K562 (cell line): ENCODE measurements around the gene BNC2. TPM values are rescaled to one million over a fixed set of nuclear protein-coding genes. Genes with fewer than 3 reads are reported as not detected.
"Not testable (repeated sequence)": the region's sequence is repeated elsewhere in the genome, so short reads cannot be mapped to it uniquely, and the experiment has no call there.

Experiments used
- ATAC-seq: fragments of 200-7000 bp; cut with Tn5 transposase; 3 replicates; pipeline ENCODE4 v1.9.1; 2020; ENCODE audit warnings: moderate library complexity
- BruUV-seq: library from RNA; stranded (reverse); fragments of 400-500 nt; replicated peaks from 2 replicates; lab custom pipeline; 2021; lab: Mats Ljungman, UMichigan
- CTCF ChIA-PET: fragments of 300-600 bp; formaldehyde crosslinking; extraction: SDS; loops from one replicate; lab custom pipeline; 2021; ENCODE audit warnings: low intra/inter-chr PET ratio; lab: Yijun Ruan, JAX
- POLR2A ChIA-PET: fragments of 300-600, 350-650 bp; sonication (Branson Sonifier 250); formaldehyde crosslinking; extraction: SDS; loops from one replicate; lab custom pipeline; 2021; ENCODE audit warnings: antibody characterized with exemption, inconsistent platforms; lab: Yijun Ruan, JAX
- DNase-seq, 4 experiments: peaks; one replicate each; pipeline versions ENCODE4 v3.0.0 to v3.0.0-alpha.2; 2011 to 2018; ENCODE audit warnings: low spot score in 3 of 4, mixed read lengths in 3 of 4; ENCODE audit errors: extremely low read depth in 1 of 4
- FAIRE-seq: peaks from 2 replicates; lab custom pipeline; 2011; peaks lifted over from hg19 to GRCh38; lab: Jason Lieb, UNC
- H2AFZ ChIP-seq: 2 replicates; pipeline ENCODE4 v1.6.0; 2011; ENCODE audit warnings: low read depth, low read length, control low read depth, inconsistent platforms
- H3K27ac ChIP-seq: fragments of 200-600 bp; 3 replicates; pipeline ENCODE4 v1.8.0; 2011; ENCODE audit warnings: low read depth, mild to moderate bottlenecking, control low read depth, inconsistent platforms, low read length, moderate library complexity, mixed read lengths; ENCODE audit errors: extremely low read depth
- H3K27me3 ChIP-seq, 2 experiments: fragments of 300-600 bp in 1 of 2; 2 replicates in 1 of 2; 3 replicates in 1 of 2; pipeline versions ENCODE4 v1.6.0 to v1.8.0; 2011; ENCODE audit warnings: inconsistent platforms in 2 of 2, low read length in 2 of 2, mild to moderate bottlenecking in 1 of 2, mixed read lengths in 1 of 2, moderate library complexity in 1 of 2; ENCODE audit not compliant: control insufficient read depth in 2 of 2, insufficient read depth in 2 of 2
- H3K36me3 ChIP-seq: fragments of 300-600 bp; 3 replicates; pipeline ENCODE4 v1.8.0; 2011; ENCODE audit warnings: mild to moderate bottlenecking, low read length, inconsistent platforms; ENCODE audit not compliant: control insufficient read depth, insufficient read depth
- H3K4me1 ChIP-seq, 2 experiments: fragments of 200-600 bp in 1 of 2; replicated peaks in 1 of 2; 2 replicates in 1 of 2; 3 replicates in 1 of 2; pipeline versions ENCODE4 v1.5.1 to v1.8.0; 2011; ENCODE audit warnings: inconsistent platforms in 2 of 2, low read length in 2 of 2, mild to moderate bottlenecking in 1 of 2, mixed read lengths in 1 of 2, moderate library complexity in 1 of 2; ENCODE audit not compliant: control insufficient read depth in 2 of 2, insufficient read depth in 2 of 2
- H3K4me2 ChIP-seq: 2 replicates; pipeline ENCODE4 v1.6.1; 2011; ENCODE audit warnings: low read length, control low read depth, inconsistent platforms, mixed read lengths; ENCODE audit not compliant: insufficient read depth
- H3K4me3 ChIP-seq: fragments of 200-600 bp; sonication (generic), shearing (Covaris generic); 2 replicates; pipeline ENCODE4 v1.5.1; 2016; ENCODE audit warnings: control low read depth, inconsistent platforms
- H3K79me2 ChIP-seq: fragments of 200-600 bp; 3 replicates; pipeline ENCODE4 v1.8.0; 2011; ENCODE audit warnings: low read length, inconsistent platforms; ENCODE audit not compliant: control insufficient read depth, insufficient read depth
- H3K9ac ChIP-seq, 2 experiments: 2 replicates each; pipeline versions ENCODE4 v1.6.0 to v1.6.1; 2011; ENCODE audit warnings: low read depth in 2 of 2, low read length in 2 of 2, control low read depth in 1 of 2, inconsistent platforms in 1 of 2, mild to moderate bottlenecking in 1 of 2, mixed read lengths in 1 of 2; ENCODE audit not compliant: insufficient read depth in 1 of 2
- H3K9me1 ChIP-seq: one replicate; pipeline ENCODE4 v1.6.0; 2011; ENCODE audit warnings: inconsistent platforms, mild to moderate bottlenecking, low read length, moderate library complexity; ENCODE audit not compliant: control insufficient read depth, insufficient read depth
- H3K9me3 ChIP-seq: replicated peaks from 2 replicates; pipeline ENCODE4 v1.5.1; 2011; ENCODE audit warnings: low read depth, low read length, inconsistent platforms; ENCODE audit not compliant: control insufficient read depth, insufficient read depth
- H4K20me1 ChIP-seq: replicated peaks from 2 replicates; pipeline ENCODE4 v1.6.1; 2011; ENCODE audit warnings: low read length, inconsistent platforms, mixed read lengths; ENCODE audit not compliant: control insufficient read depth, insufficient read depth
- HDAC3 ChIP-seq: fragments of 450-650 bp; IDR thresholded peaks from 2 replicates; pipeline ENCODE4 v1.6.1; 2018; ENCODE audit warnings: borderline replicate concordance, mild to moderate bottlenecking, moderate library complexity; ENCODE audit not compliant: partially characterized antibody
- ZFP91 ChIP-seq: sonication (generic); formaldehyde crosslinking; IDR thresholded peaks from 2 replicates; pipeline ENCODE4 v1.8.0; 2022; ENCODE audit warnings: mild to moderate bottlenecking, missing genetic modification reagents
- WGBS: fragments of 100-300 bp; shearing (Covaris generic); methylation state at CpG from one replicate; pipeline ENCODE4 v1.1.6; 2016; ENCODE audit warnings: low coverage, mixed read lengths; ENCODE audit not compliant: insufficient coverage; ENCODE audit errors: missing lambda C conversion rate; 5-methylcytosine and 5-hydroxymethylcytosine counted together
- in situ Hi-C: fragments of 300-500 bp; cut with MboI; formaldehyde crosslinking; loops from 4 replicates; pipeline ENCODE4 v1.15.0; 2018; ENCODE audit warnings: inconsistent platforms, mixed read lengths
- intact Hi-C: fragments of 100-400 bp; cut with micrococcal nuclease; formaldehyde crosslinking; loops from 2 replicates; pipeline ENCODE4 v1.14.2; 2022
- polyA plus RNA-seq, 8 experiments: library from polyadenylated mRNA; depleted of rRNA in 4 of 8; stranded (reverse) in 5 of 8; unstranded in 3 of 8; fragments of >200 nt; fragmentation: Nextera tagmentation in 2 of 8; fragmentation: Illumina TruSeq in 1 of 8; extraction: Ambion mirVana in 2 of 8; extraction: Trizol in 1 of 8; gene quantifications; 2 replicates each; pipeline versions ENCODE4 v1.2.1 to v1.2.3, GENCODE V29; 2011 to 2014; ENCODE audit warnings: inconsistent platforms in 1 of 8, missing spikeins in 1 of 8
- total RNA-seq, 7 experiments: library from RNA; depleted of rRNA in 6 of 7; stranded (reverse); fragments of >200 nt in 6 of 7; fragmentation: Illumina TruSeq in 2 of 7; extraction: Trizol in 2 of 7; gene quantifications; 2 replicates each; pipeline versions ENCODE4 v1.2.1 to v1.2.3, GENCODE V29; 2011 to 2021; ENCODE audit warnings: low replicate concordance in 1 of 7

BNC2 gene
- total and polyA plus RNA-seq, 9 of the 15 experiments (the other 6 are each of a cell fraction or from before 2014, with no cell fraction given), result not detected

- H3K27ac ChIP-seq, result no peak overlapping the region
- TF ChIP-seq HDAC3 (no peak), ZFP91 (no peak)
- ATAC-seq, result no peak
- no peaks in the 10 kb centered on the region for H3K79me2 ChIP-seq
- BruUV-seq, result no TSS peak
- no peak overlapping the region for H3K4me3 ChIP-seq
- FAIRE-seq, result no peak
- no peak for DNase-seq
- ChIA-PET POLR2A (no interaction called here), CTCF (no interaction called here)
- intact Hi-C loops (no loop called here), in situ Hi-C loops (no loop called here)
- no peaks in the 10 kb centered on the region for H3K27me3 ChIP-seq
- H3K36me3 ChIP-seq, result no peaks in the 10 kb centered on the region
- 0% methylated on average over 6 of the region's 6 CpGs for WGBS
- H3K9me3 ChIP-seq, result no peaks in the 10 kb centered on the region
- H3K4me1 ChIP-seq, result no peaks in the 10 kb centered on the region
- no peaks in the 10 kb centered on the region for H4K20me1 ChIP-seq
- no peak overlapping the region for H3K9ac ChIP-seq
- H2AFZ ChIP-seq, result no peak overlapping the region
- H3K4me2 ChIP-seq, result no peak overlapping the region
- H3K9me1 ChIP-seq, result no peaks in the 10 kb centered on the region
Measured at GRCh38 chr9:16482764-16483163, 387.7 kb downstream of the BNC2 start.

GRCh38 chr9:16480584-16480983, 389.9 kb downstream of the BNC2 start:
- H3K4me1 ChIP-seq, CTCF ChIA-PET, DNase-seq, H3K4me3 ChIP-seq, H3K27me3 ChIP-seq, H4K20me1 ChIP-seq, H3K4me2 ChIP-seq, H3K27ac ChIP-seq, ATAC-seq, H3K36me3 ChIP-seq, H3K9ac ChIP-seq, H3K9me1 ChIP-seq, H2AFZ ChIP-seq, H3K79me2 ChIP-seq, FAIRE-seq, BruUV-seq, intact Hi-C loops, in situ Hi-C loops, H3K9me3 ChIP-seq, POLR2A ChIA-PET: not testable (repeated sequence)
- 0% methylated on average over 8 of the region's 20 CpGs for WGBS
